H9 (cell line): ENCODE results near the gene HBG2. TPM values are rescaled to one million over a fixed set of nuclear protein-coding genes. Genes with fewer than 3 reads are reported as not detected.

Source experiments
- DNase-seq: peaks from one replicate; pipeline ENCODE4 v3.0.0-alpha.2; 2017
- H2AFZ ChIP-seq: one replicate; pipeline ENCODE4 v1.6.1; 2013; ENCODE audit warnings: mild to moderate bottlenecking, low read length, control low read depth, moderate library complexity
- H2AK5ac ChIP-seq: 2 replicates; pipeline ENCODE4 v1.6.1; 2013; ENCODE audit warnings: low read length, control low read depth, mixed read lengths; ENCODE audit not compliant: insufficient read length
- H2BK120ac ChIP-seq: one replicate; pipeline ENCODE4 v1.6.1; 2013; ENCODE audit warnings: low read depth, mild to moderate bottlenecking, low read length, control low read depth, inconsistent platforms; ENCODE audit not compliant: poor library complexity, severe bottlenecking
- H2BK12ac ChIP-seq: 2 replicates; pipeline ENCODE4 v1.6.1; 2013; ENCODE audit warnings: low read length, control low read depth, mixed read lengths, low read depth; ENCODE audit not compliant: insufficient read length
- H2BK15ac ChIP-seq: 2 replicates; pipeline ENCODE4 v1.6.1; 2013; ENCODE audit warnings: low read depth, low read length, control low read depth
- H2BK20ac ChIP-seq: one replicate; pipeline ENCODE4 v1.6.1; 2013; ENCODE audit warnings: low read depth, mild to moderate bottlenecking, low read length, control low read depth, inconsistent platforms; ENCODE audit not compliant: poor library complexity, severe bottlenecking
- H2BK5ac ChIP-seq: 2 replicates; pipeline ENCODE4 v1.6.1; 2013; ENCODE audit warnings: low read length, control low read depth, mixed read lengths; ENCODE audit not compliant: insufficient read length
- H3K14ac ChIP-seq: 2 replicates; pipeline ENCODE4 v1.6.1; 2013; ENCODE audit warnings: low read length, control low read depth; ENCODE audit not compliant: insufficient read depth
- H3K18ac ChIP-seq: 2 replicates; pipeline ENCODE4 v1.6.1; 2013; ENCODE audit warnings: low read depth, mild to moderate bottlenecking, mixed read lengths, low read length, control low read depth; ENCODE audit not compliant: insufficient read length
- H3K23ac ChIP-seq: 2 replicates; pipeline ENCODE4 v1.6.1; 2013; ENCODE audit warnings: low read length, control low read depth, mixed read lengths, low read depth; ENCODE audit not compliant: insufficient read length
- H3K23me2 ChIP-seq: 2 replicates; pipeline ENCODE4 v1.6.1; 2013; ENCODE audit warnings: low read depth, mild to moderate bottlenecking, mixed read lengths, low read length, control low read depth; ENCODE audit not compliant: insufficient read length, poor library complexity, severe bottlenecking
- H3K27ac ChIP-seq: 2 replicates; pipeline ENCODE4 v1.5.1; 2013; ENCODE audit warnings: low read length, control low read depth, mixed read lengths, low read depth; ENCODE audit not compliant: insufficient read length
- H3K27me3 ChIP-seq: 2 replicates; pipeline ENCODE4 v1.6.1; 2013; ENCODE audit warnings: low read length, control low read depth, inconsistent platforms; ENCODE audit not compliant: insufficient read depth
- H3K4ac ChIP-seq: 2 replicates; pipeline ENCODE4 v1.6.1; 2013; ENCODE audit warnings: low read depth, mild to moderate bottlenecking, control low read depth, inconsistent platforms, low read length, moderate library complexity
- H3K4me1 ChIP-seq: 2 replicates; pipeline ENCODE4 v1.6.1; 2013; ENCODE audit warnings: low read length, control low read depth, inconsistent platforms; ENCODE audit not compliant: insufficient read depth
- H3K4me2 ChIP-seq: 2 replicates; pipeline ENCODE4 v1.6.1; 2013; ENCODE audit warnings: low read length, control low read depth, mixed read lengths; ENCODE audit not compliant: insufficient read length, insufficient read depth
- H3K56ac ChIP-seq: 2 replicates; pipeline ENCODE4 v1.6.1; 2013; ENCODE audit warnings: low read depth, mild to moderate bottlenecking, mixed read lengths, low read length, control low read depth; ENCODE audit not compliant: insufficient read length
- H3K79me1 ChIP-seq: 2 replicates; pipeline ENCODE4 v1.6.1; 2013; ENCODE audit warnings: low read depth, mild to moderate bottlenecking, moderate library complexity, low read length, control low read depth, inconsistent platforms; ENCODE audit not compliant: insufficient read depth, poor library complexity, severe bottlenecking
- H3K79me2 ChIP-seq: 2 replicates; pipeline ENCODE4 v1.6.1; 2013; ENCODE audit warnings: low read length, control low read depth, inconsistent platforms; ENCODE audit not compliant: insufficient read depth
- H3K9ac ChIP-seq: 2 replicates; pipeline ENCODE4 v1.6.1; 2013; ENCODE audit warnings: low read length, control low read depth, mixed read lengths; ENCODE audit not compliant: insufficient read length; ENCODE audit errors: extremely low read depth
- H3K9me3 ChIP-seq: one replicate; pipeline ENCODE4 v1.6.1; 2013; ENCODE audit warnings: low read depth, low read length, inconsistent platforms; ENCODE audit not compliant: control insufficient read depth
- H3T11ph ChIP-seq: one replicate; pipeline ENCODE4 v1.6.1; 2013; ENCODE audit warnings: mild to moderate bottlenecking, low read length, control low read depth, inconsistent platforms
- H4K20me1 ChIP-seq: one replicate; pipeline ENCODE4 v1.6.1; 2013; ENCODE audit not compliant: control insufficient read depth, insufficient read length, insufficient read depth
- H4K5ac ChIP-seq: 2 replicates; pipeline ENCODE4 v1.6.1; 2013; ENCODE audit warnings: low read depth, mild to moderate bottlenecking, mixed read lengths, low read length, control low read depth; ENCODE audit not compliant: insufficient read length
- H4K8ac ChIP-seq: replicated peaks from 2 replicates; pipeline ENCODE4 v1.6.1; 2013; ENCODE audit warnings: low read length, control low read depth, mixed read lengths, low read depth; ENCODE audit not compliant: insufficient read length
- H4K91ac ChIP-seq: 2 replicates; pipeline ENCODE4 v1.6.1; 2013; ENCODE audit warnings: low read depth, mild to moderate bottlenecking, moderate library complexity, mixed read lengths, low read length, control low read depth; ENCODE audit not compliant: insufficient read length
- H3K27ac Mint-ChIP-seq, 3 experiments: 2 replicates in 2 of 3; 3 replicates in 1 of 3; pipeline ENCODE4 v1.8.0; 2020 to 2021; ENCODE audit warnings: mixed read lengths in 3 of 3, mild to moderate bottlenecking in 1 of 3, moderate library complexity in 1 of 3
- H3K27me3 Mint-ChIP-seq: 2 replicates; pipeline ENCODE4 v1.8.0; 2021; ENCODE audit warnings: low read depth, mild to moderate bottlenecking, moderate library complexity, mixed read lengths
- H3K36me3 Mint-ChIP-seq, 3 experiments: 2 replicates in 2 of 3; 3 replicates in 1 of 3; pipeline ENCODE4 v1.8.0; 2020 to 2021; ENCODE audit warnings: low read depth in 3 of 3, mixed read lengths in 3 of 3; ENCODE audit not compliant: insufficient read depth in 1 of 3
- H3K4me1 Mint-ChIP-seq, 2 experiments: 2 replicates each; pipeline ENCODE4 v1.8.0; 2020; ENCODE audit warnings: mixed read lengths in 2 of 2
- H3K4me3 Mint-ChIP-seq, 2 experiments: 2 replicates in 1 of 2; 3 replicates in 1 of 2; pipeline ENCODE4 v1.8.0; 2020 to 2021; ENCODE audit warnings: mild to moderate bottlenecking in 2 of 2, mixed read lengths in 2 of 2, moderate library complexity in 1 of 2
- H3K9me3 Mint-ChIP-seq, 2 experiments: 2 replicates in 1 of 2; 3 replicates in 1 of 2; pipeline ENCODE4 v1.8.0; 2020; ENCODE audit warnings: mild to moderate bottlenecking in 2 of 2, mixed read lengths in 2 of 2, moderate library complexity in 1 of 2
- WGBS: extraction: QIAGEN DNeasy Blood & Tissue Kit; methylation state at CpG from one replicate; pipeline ENCODE4 v1.1.7; 2013; ENCODE audit warnings: missing lambda C conversion rate, low lambda C conversion rate, mixed read lengths; ENCODE audit not compliant: insufficient read length; ENCODE audit errors: extremely low coverage; 5-methylcytosine and 5-hydroxymethylcytosine counted together
- total RNA-seq: library from RNA; stranded (reverse); gene quantifications from 2 replicates; pipeline ENCODE4 v1.2.1, GENCODE V29; 2021
- TF ChIP-seq, protein P1 (sequence below): fragments of 200-600 bp; sonication (generic); conservative IDR thresholded peaks from 3 replicates; pipeline ENCODE4 v1.8.0; 2021; ENCODE audit warnings: antibody characterized with exemption, mild to moderate bottlenecking

HBG2 gene
- total RNA-seq, 1 experiment from 2014 or later, result not detected

DNA sequence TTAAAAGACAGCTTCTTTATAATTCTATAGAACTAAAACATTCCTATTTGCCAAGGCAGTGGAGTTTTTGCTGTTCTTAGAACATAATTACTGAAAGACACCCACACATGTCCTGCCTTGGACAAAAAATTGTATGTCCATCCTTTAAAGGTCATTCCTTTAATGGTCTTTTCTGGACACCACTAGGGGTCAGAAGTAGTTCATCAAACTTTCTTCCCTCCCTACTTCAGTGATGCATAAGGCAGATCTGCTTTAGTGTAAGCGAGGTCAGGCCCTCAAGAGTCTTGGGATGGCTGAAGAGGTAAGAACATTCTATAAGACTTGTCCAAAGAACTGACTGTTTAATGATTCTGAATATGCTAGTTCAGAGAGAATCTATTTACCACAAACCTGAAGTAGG is 49.8 kb downstream of the HBG2 start:
- WGBS, result no CpG with 5 or more reads among the region's 1 CpG
- no peak overlapping the region for H2BK20ac ChIP-seq
- DNase-seq, result no peak
- H3K4ac ChIP-seq, result no peak overlapping the region
- H4K8ac ChIP-seq, result no peak overlapping the region
- no peak overlapping the region for H3K23ac ChIP-seq
- Mint-ChIP-seq H3K4me3 (no peak overlapping the region), H3K4me1 (peaks cover 0 to 4% of the 10 kb centered on the region in 2 experiments; a peak in 1 of 4 replicates), H3K27ac (no peak overlapping the region), H3K36me3 (no peaks in the 10 kb centered on the region), H3K9me3 (no peaks in the 10 kb centered on the region), H3K27me3 (no peaks in the 10 kb centered on the region)
- H3K27me3 ChIP-seq, result no peaks in the 10 kb centered on the region
- no peaks in the 10 kb centered on the region for H3K23me2 ChIP-seq
- no peak overlapping the region for H4K5ac ChIP-seq
- no peak overlapping the region for H4K91ac ChIP-seq
- H3K79me2 ChIP-seq, result no peaks in the 10 kb centered on the region
- no peak overlapping the region for H3T11ph ChIP-seq
- no peak overlapping the region for H3K9ac ChIP-seq
- no peak overlapping the region for H2BK120ac ChIP-seq
- no peak overlapping the region for H3K18ac ChIP-seq
- no peak overlapping the region for H3K56ac ChIP-seq
- no peak overlapping the region for H2BK15ac ChIP-seq
- H3K4me1 ChIP-seq, result no peaks in the 10 kb centered on the region
- TF ChIP-seq, protein P1, sequence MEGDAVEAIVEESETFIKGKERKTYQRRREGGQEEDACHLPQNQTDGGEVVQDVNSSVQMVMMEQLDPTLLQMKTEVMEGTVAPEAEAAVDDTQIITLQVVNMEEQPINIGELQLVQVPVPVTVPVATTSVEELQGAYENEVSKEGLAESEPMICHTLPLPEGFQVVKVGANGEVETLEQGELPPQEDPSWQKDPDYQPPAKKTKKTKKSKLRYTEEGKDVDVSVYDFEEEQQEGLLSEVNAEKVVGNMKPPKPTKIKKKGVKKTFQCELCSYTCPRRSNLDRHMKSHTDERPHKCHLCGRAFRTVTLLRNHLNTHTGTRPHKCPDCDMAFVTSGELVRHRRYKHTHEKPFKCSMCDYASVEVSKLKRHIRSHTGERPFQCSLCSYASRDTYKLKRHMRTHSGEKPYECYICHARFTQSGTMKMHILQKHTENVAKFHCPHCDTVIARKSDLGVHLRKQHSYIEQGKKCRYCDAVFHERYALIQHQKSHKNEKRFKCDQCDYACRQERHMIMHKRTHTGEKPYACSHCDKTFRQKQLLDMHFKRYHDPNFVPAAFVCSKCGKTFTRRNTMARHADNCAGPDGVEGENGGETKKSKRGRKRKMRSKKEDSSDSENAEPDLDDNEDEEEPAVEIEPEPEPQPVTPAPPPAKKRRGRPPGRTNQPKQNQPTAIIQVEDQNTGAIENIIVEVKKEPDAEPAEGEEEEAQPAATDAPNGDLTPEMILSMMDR, result peak; percentile 74
- H2AK5ac ChIP-seq, result no peak overlapping the region
- no peak overlapping the region for H3K14ac ChIP-seq
- H2BK5ac ChIP-seq, result no peak overlapping the region
- H2AFZ ChIP-seq, result no peak overlapping the region
- H3K27ac ChIP-seq, result no peak overlapping the region
- no peak overlapping the region for H3K4me2 ChIP-seq
- H2BK12ac ChIP-seq, result no peak overlapping the region
- H4K20me1 ChIP-seq, result no peaks in the 10 kb centered on the region
- no peaks in the 10 kb centered on the region for H3K9me3 ChIP-seq
- no peaks in the 10 kb centered on the region for H3K79me1 ChIP-seq
